Measurements from ENCODE around the gene NAA60. TPM values are rescaled to one million over a fixed set of nuclear protein-coding genes. Genes with fewer than 3 reads are reported as not detected.

The NAA60 gene
- total and polyA plus RNA-seq, 2 of the 13 experiments (the other 11 are each of a cell fraction or from before 2014, with no cell fraction given) = 14.7 to 32.0 TPM

- TF ChIP-seq ZNF121 (CRISPR knock-in tag; IDR thresholded peaks at IDR 0.05) = no peak
- TF ChIP-seq IRF1 (CRISPR knock-in tag; IDR thresholded peaks at IDR 0.05; ENCODE audit: low read depth) = no peak
- no peak for TF ChIP-seq JUN (CRISPR knock-in tag; IDR thresholded peaks at IDR 0.05)
- TF ChIP-seq FOXP4 (CRISPR knock-in tag; IDR thresholded peaks at IDR 0.05) = no peak
- no peak for TF ChIP-seq MTF2 (CRISPR knock-in tag; IDR thresholded peaks at IDR 0.05; ENCODE audit: borderline replicate concordance)
- TF ChIP-seq SAP130 (CRISPR knock-in tag; IDR thresholded peaks at IDR 0.05; ENCODE audit: low read depth) = peak; percentile 32; the same call in 1 of the 2 replicates
- no peak for TF ChIP-seq TEAD2 (CRISPR knock-in tag; IDR thresholded peaks at IDR 0.05)
- no peak for TF ChIP-seq SMAD1 (CRISPR knock-in tag; IDR thresholded peaks at IDR 0.05; ENCODE audit: borderline replicate concordance, low read depth)
- TF ChIP-seq EP300 (IDR thresholded peaks at IDR 0.05; ENCODE audit: low read depth in 2 of 2, low read length in 2 of 2) = no peak
- TF ChIP-seq EP300 (CRISPR knock-in tag; IDR thresholded peaks at IDR 0.05; ENCODE audit: borderline replicate concordance) = no peak
- TF ChIP-seq REPIN1 (CRISPR knock-in tag; IDR thresholded peaks at IDR 0.05; ENCODE audit: borderline replicate concordance, low read depth) = 0 out of 2 replicates have a peak, but pooled peaks have one; percentile 19
- TF ChIP-seq CTCF (CRISPR knock-in tag; IDR thresholded peaks at IDR 0.05) = peak; percentile 82
- no peak for TF ChIP-seq PAX8 (CRISPR knock-in tag; IDR thresholded peaks at IDR 0.05; ENCODE audit: borderline replicate concordance)
- TF ChIP-seq PRPF4 (IDR thresholded peaks at IDR 0.05; ENCODE audit: low read depth, low read length, poor library complexity, severe bottlenecking) = no peak
- TF ChIP-seq SIN3A (IDR thresholded peaks at IDR 0.05; ENCODE audit: borderline replicate concordance, low read depth, low read length) = no peak
- TF ChIP-seq XBP1 (CRISPR knock-in tag; IDR thresholded peaks at IDR 0.05) = no peak
- TF ChIP-seq HNF1B (CRISPR knock-in tag; IDR thresholded peaks at IDR 0.05) = no peak
- TF ChIP-seq PHF8 (CRISPR knock-in tag; IDR thresholded peaks at IDR 0.05) = no peak
- TF ChIP-seq ZNF674 (CRISPR knock-in tag; IDR thresholded peaks at IDR 0.05; ENCODE audit: low read depth) = no peak
- no peak for TF ChIP-seq CREB3 (CRISPR knock-in tag; IDR thresholded peaks at IDR 0.05)
These were observed 47.6 kb downstream of the NAA60 start (continued) for GRCh38 chr16:3490911-3491629.
